Mesodermal cell (in vitro differentiated cells): ENCODE measurements around the gene BAG3.
"Not testable (repeated sequence)": the region's sequence is repeated elsewhere in the genome, so short reads cannot be mapped to it uniquely, and the experiment has no call there.

ENCODE experiments used
- H3K27ac ChIP-seq: 2 replicates; pipeline ENCODE4 v1.7.0; 2013; ENCODE audit warnings: mild to moderate bottlenecking, low read depth, low read length, moderate library complexity; ENCODE audit not compliant: severe bottlenecking
- H3K36me3 ChIP-seq: 2 replicates; pipeline ENCODE4 v1.7.1; 2013; ENCODE audit warnings: mild to moderate bottlenecking, low read length, moderate library complexity; ENCODE audit not compliant: control insufficient read depth, insufficient read depth
- H3K4me1 ChIP-seq: one replicate; pipeline ENCODE4 v1.7.1; 2013; ENCODE audit warnings: mild to moderate bottlenecking, low read length; ENCODE audit not compliant: insufficient read depth, control insufficient read depth, poor library complexity, severe bottlenecking
- H3K4me3 ChIP-seq: 2 replicates; pipeline ENCODE4 v1.7.0; 2013; ENCODE audit warnings: low read length, control low read depth, mild to moderate bottlenecking; ENCODE audit not compliant: insufficient read depth, poor library complexity, severe bottlenecking; ENCODE audit errors: extremely low read depth
- H3K9me3 ChIP-seq: 2 replicates; pipeline ENCODE4 v1.7.1; 2013; ENCODE audit warnings: mild to moderate bottlenecking, low read length, moderate library complexity; ENCODE audit not compliant: control insufficient read depth
- WGBS, 2 experiments: methylation state at CpG; one replicate each; pipeline ENCODE4 v1.1.5; 2013; ENCODE audit warnings: missing lambda C conversion rate in 2 of 2; ENCODE audit not compliant: insufficient coverage in 2 of 2; 5-methylcytosine and 5-hydroxymethylcytosine counted together

BAG3 gene

DNA sequence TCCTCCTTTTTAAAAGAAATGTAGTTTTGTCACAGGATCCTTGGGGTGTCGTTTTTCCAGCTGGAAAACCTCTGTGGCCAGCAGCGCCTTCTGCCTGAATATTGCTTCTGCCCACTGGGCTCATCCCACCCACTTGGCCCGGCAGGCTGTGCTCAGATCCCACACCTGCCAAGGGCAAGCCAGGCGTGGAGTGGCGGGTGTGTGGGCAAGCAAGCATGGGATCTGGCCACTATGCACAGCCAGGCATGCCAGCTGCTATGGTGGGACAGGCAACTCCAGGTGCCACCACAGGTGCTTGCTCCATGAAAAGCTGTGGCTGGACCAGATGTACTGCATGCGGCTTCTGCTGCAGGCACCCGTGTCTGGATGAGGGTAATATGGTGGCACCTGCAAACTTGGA, 43.4 kb downstream of the BAG3 start:
- 80 to 93% methylated on average over 5 to 6 of the region's 7 CpGs for WGBS, 2 experiments
- no peak overlapping the region for H3K4me3 ChIP-seq

DNA sequence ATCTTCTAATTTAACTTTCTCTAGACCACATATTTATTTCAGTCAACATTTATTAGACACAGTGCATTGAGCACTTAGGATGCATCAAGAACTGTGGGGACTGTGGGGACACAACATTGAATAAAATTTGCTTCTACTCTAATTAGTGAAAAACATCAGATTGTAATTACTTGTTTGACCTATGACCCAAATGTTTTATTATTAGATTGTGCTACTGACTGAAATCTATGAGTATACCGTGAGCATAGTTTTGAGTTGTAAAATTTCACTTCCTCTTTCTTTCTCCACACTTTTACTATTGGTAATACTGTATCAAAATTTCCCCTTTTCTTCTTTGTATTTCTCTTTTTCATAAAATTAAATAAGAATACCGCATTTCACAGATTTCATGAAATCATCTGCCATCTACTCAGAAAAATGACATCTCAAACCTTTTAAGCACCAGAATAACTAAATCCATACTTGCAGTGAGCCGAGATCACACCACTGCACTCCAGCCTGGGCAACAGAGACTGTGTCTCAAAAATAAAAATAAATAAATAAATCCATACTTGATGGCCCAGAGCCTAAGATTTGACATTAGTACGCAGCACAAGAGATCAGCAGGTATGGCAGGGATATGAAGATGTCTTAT, 49.3 kb downstream of the BAG3 start:
- Histone ChIP-seq H3K4me1 (no peaks in the 10 kb centered on the region), H3K9me3 (peaks cover under 1% of the 10 kb centered on the region), H3K36me3 (no peaks in the 10 kb centered on the region), H3K27ac (no peak overlapping the region), H3K4me3 (no peak overlapping the region)
- WGBS, 2 experiments = 90 to 100% methylated on average over 1 to 2 of the region's 4 CpGs

More for the DNA sequence above, 43.4 kb downstream of the BAG3 start:
- Histone ChIP-seq H3K9me3 (peaks cover 4% of the 10 kb centered on the region), H3K4me1 (no peaks in the 10 kb centered on the region), H3K36me3 (no peaks in the 10 kb centered on the region), H3K27ac (no peak overlapping the region)

GRCh38 chr10:119701861-119702260, 50.7 kb downstream of the BAG3 start:
- 71% methylated on average over 1 of the region's 7 CpGs; no CpG with 5 or more reads in 1 of the 2 experiments for WGBS, 2 experiments
- Histone ChIP-seq H3K36me3 (no peaks in the 10 kb centered on the region), H3K4me3 (no peak overlapping the region), H3K4me1 (no peaks in the 10 kb centered on the region), H3K27ac (no peak overlapping the region), H3K9me3 (peaks cover 3% of the 10 kb centered on the region)

DNA sequence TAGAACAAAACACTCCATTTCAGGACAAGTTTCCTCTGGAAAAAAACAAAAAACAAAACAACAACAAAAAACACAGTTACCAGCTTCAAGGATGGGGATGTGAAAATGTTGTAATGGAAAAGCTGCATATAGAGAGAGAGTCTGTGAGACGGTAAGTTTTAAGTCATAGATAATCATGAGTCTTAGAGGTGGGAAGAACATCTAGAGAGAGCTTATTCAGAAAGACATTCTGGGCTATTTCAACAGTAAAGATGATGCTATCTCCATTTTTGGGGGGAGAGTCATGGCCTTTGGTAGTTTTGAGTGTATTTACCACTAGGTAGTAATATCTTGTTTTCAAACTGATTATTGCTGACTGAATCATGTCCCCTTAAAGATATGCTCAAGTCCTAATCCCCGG, 51.4 kb downstream of the BAG3 start:
- Histone ChIP-seq H3K27ac (no peak overlapping the region), H3K36me3 (no peaks in the 10 kb centered on the region), H3K4me1 (no peaks in the 10 kb centered on the region), H3K4me3 (no peak overlapping the region), H3K9me3 (peaks cover 6% of the 10 kb centered on the region)
- WGBS, 2 experiments = 83 to 100% methylated on average over 1 of the region's 2 CpGs

DNA sequence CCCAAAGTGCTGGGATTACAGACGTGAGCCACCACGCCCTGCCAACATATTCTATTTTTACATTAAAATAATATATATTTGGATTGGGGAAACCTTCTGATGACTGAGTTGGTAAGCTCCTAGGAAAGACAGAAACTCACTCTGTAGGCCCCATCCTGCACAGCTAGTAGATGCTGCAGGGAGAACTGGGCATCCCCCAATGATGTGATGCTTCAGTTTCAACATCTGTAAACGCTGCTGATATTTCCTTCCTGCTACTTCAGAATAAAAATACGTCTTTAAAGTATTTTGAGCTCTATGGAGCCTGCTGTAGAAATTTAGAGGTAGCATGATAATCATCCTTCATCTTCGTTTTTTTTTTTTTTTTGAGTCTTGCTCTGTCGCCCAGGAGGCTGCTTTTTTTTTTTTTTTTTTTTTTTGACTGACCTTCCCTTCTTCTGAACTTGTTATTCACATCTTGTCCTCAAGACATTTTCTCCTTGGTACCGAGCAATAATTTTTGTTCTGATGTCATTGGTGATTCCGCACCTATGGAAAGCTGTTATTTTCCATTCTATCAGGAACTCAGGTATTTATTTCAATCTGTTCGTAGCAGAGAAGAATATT, 52.8 kb downstream of the BAG3 start:
- H3K27ac ChIP-seq = no peak overlapping the region
- H3K36me3 ChIP-seq = no peaks in the 10 kb centered on the region
- H3K4me3 ChIP-seq = no peak overlapping the region
- WGBS, 2 experiments = 94% methylated on average over 4 of the region's 9 CpGs; no CpG with 5 or more reads in 1 of the 2 experiments
- peaks cover 6% of the 10 kb centered on the region for H3K9me3 ChIP-seq
- H3K4me1 ChIP-seq = no peaks in the 10 kb centered on the region

- Histone ChIP-seq H3K4me3 (no peak overlapping the region), H3K4me1 (no peaks in the 10 kb centered on the region), H3K9me3 (peaks cover 6% of the 10 kb centered on the region), H3K36me3 (no peaks in the 10 kb centered on the region), H3K27ac (no peak overlapping the region)
- 91% methylated on average over 3 of the region's 3 CpGs; no CpG with 5 or more reads in 1 of the 2 experiments for WGBS, 2 experiments
Observed at GRCh38 chr10:119705434-119705831, 54.3 kb downstream of the BAG3 start.

DNA sequence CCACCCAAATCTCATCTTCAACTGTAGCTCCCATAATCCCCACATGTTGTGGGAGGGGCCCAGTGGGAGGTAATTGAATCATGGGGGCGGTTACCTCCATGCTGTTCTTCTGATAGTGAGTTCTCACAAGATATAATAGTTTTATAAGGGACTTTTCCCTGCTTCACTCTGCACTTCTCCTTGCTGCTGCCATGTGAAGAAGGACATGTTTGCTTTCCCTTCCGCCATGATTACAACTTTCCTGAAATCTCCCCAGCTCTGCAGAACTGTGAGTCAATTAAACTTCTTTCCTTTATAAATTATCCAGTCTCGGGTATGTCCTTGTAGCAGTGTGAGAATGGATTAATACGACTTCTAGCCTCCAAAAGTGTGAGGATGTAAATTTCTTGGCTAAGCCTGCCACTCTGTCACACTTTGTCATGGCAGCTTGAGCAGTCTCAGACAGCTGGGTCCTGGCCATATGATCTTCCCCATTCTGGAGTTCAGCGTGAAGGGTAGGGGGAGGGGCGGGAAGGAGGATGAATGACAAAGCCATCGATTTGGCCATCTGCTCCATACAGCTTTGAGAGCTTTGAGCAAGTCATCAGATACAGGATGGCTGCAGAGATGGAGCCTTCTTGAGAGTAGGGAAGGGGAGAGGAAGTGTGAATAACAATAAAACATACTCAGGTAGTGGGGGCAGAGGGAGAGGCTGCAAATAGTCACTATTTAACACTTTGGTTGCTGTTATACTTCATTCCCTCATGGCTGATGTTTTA, 55.5 kb downstream of the BAG3 start:
- WGBS, 2 experiments = 49 to 69% methylated on average over 2 to 3 of the region's 7 CpGs
- no peaks in the 10 kb centered on the region for H3K36me3 ChIP-seq
- H3K4me1 ChIP-seq = no peaks in the 10 kb centered on the region
- no peak overlapping the region for H3K27ac ChIP-seq
- peaks cover 6% of the 10 kb centered on the region for H3K9me3 ChIP-seq
- no peak overlapping the region for H3K4me3 ChIP-seq

DNA sequence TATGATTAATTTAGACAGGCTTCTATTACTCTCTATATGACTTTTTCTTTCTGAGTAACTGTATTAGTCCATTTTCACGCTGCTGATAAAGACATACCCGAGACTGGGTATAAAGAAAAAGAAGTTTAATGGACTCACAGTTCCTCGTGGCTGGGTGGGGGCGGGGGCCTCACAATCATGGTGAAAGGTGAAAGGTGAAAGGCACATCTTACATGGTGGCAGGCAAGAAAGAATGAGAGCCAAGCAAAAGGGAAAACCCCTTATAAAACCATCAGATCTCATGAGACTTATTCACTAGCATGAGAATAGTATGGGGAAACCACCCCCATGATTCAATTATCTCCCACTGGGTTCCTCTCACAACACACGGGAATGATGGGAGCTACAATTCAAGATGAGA, 56.2 kb downstream of the BAG3 start:
- not testable (repeated sequence) for H3K4me1 ChIP-seq
- 85 to 88% methylated on average over 3 of the region's 5 CpGs for WGBS, 2 experiments

DNA sequence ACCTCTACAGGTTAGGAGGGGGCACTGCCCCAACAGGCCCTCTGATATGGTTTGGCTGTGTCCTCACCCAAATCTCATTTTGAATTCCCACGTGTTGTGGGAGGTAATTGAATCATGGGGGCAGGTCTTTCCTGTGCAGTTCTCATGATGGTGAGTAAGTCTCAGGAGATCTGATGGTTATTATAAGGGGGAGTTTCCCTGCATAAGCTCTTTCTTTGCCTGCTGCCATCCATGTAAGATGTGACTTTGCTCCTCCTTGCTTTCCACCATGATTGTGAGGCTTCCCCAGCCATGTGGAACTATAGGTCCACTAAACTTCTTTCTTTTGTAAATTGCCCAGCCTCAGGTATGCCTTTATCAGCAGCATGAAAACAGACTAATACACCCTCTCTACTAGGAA, 59.8 kb downstream of the BAG3 start:
- not testable (repeated sequence) for H3K4me1 ChIP-seq, H3K27ac ChIP-seq, H3K36me3 ChIP-seq, H3K9me3 ChIP-seq, H3K4me3 ChIP-seq
- WGBS, 2 experiments = 100% methylated on average over 1 of the region's 1 CpG; no CpG with 5 or more reads in 1 of the 2 experiments

More for the DNA sequence above, 56.2 kb downstream of the BAG3 start:
- H3K27ac ChIP-seq, H3K36me3 ChIP-seq, H3K4me3 ChIP-seq, H3K9me3 ChIP-seq: not testable (repeated sequence)

- WGBS, 2 experiments = 83 to 88% methylated on average over 5 of the region's 7 CpGs
- H3K4me1 ChIP-seq = no peaks in the 10 kb centered on the region
- no peak overlapping the region for H3K27ac ChIP-seq
- no peaks in the 10 kb centered on the region for H3K9me3 ChIP-seq
- no peak overlapping the region for H3K4me3 ChIP-seq
- H3K36me3 ChIP-seq = no peaks in the 10 kb centered on the region
Observed at GRCh38 chr10:119713744-119714483, 62.7 kb downstream of the BAG3 start.
